Right lung (tissue), 5 donors: Measurements from ENCODE around the gene CNTD1. TPM values are rescaled to one million over a fixed set of nuclear protein-coding genes. Genes with fewer than 3 reads are reported as not detected.

Experiments
- DNase-seq, 2 donors: peaks; one replicate each; pipeline ENCODE4 v3.0.0-alpha.2; 2013
- polyA plus RNA-seq, 5 donors: library from polyadenylated mRNA; unstranded; fragments of 120-200 nt; gene quantifications; one replicate each; pipeline versions ENCODE4 v1.2.1 to v1.2.3, GENCODE V29; 2013; ENCODE audit warnings: inconsistent platforms in 1 of 5, low replicate concordance in 1 of 5; ENCODE audit not compliant: insufficient read length in 5 of 5, insufficient read depth in 1 of 5

The CNTD1 gene
- polyA plus RNA-seq, 5 donors = 2.3 to 3.2 (median 2.9) TPM

GRCh38 chr17:42778570-42778969 is 20.1 kb upstream of the CNTD1 start:
- no peak for DNase-seq

- DNase-seq = no peak
Measured at GRCh38 chr17:42779304-42779935, 19.2 kb upstream of the CNTD1 start.

GRCh38 chr17:42779936-42780850 is 18.5 kb upstream of the CNTD1 start, which contains the start of gene WNK4:
TSS of gene WNK4 (plus strand) at chr17:42780610. CDS start at chr17:42780699, 89 bp downstream.
- DNase-seq = no peak

GRCh38 chr17:42780851-42781638 is 17.6 kb upstream of the CNTD1 start:
- DNase-seq = no peak

- DNase-seq = no peak
Measured at GRCh38 chr17:42781639-42782165, 17.0 kb upstream of the CNTD1 start.

DNA sequence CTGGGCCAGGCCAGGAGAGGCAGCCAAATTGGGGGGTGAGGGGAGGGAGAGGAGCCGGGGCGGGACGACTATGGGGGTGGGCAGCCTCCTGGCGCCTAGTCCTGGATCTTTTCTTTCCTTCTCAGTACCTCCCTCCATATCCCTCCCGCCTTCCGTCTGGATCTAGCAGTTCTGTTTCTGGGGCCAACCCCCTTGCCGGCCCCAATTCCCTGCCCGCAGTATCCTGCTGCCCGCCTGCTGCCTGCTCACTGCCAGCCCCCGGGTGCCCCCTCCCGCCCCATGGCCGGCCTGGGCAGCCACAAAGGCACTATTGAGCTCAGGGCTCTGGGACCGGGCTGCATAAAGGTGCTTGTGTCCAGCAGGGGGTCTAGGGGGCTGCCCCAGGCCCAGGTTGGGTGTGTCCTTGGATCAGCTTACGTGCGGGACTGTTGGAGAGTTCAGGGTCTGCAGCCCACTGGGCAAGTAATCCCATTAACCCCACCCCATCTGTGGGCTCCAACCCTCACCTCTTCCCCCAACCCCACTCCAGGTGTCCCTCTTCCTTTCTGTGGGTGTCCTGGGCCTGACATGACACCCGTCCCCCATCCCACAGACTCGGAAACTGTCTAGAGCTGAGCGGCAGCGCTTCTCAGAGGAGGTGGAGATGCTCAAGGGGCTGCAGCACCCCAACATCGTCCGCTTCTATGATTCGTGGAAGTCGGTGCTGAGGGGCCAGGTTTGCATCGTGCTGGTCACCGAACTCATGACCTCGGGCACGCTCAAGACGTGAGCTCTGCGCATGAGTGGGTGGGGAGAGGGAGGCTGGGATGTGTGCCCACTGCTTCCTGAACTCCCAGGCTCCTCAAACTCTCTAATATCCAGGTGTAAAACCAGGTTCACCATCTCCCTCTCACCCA is 16.2 kb upstream of the CNTD1 start:
- no peak for DNase-seq

GRCh38 chr17:42783062-42783790 is 15.4 kb upstream of the CNTD1 start:
- no peak for DNase-seq

DNA sequence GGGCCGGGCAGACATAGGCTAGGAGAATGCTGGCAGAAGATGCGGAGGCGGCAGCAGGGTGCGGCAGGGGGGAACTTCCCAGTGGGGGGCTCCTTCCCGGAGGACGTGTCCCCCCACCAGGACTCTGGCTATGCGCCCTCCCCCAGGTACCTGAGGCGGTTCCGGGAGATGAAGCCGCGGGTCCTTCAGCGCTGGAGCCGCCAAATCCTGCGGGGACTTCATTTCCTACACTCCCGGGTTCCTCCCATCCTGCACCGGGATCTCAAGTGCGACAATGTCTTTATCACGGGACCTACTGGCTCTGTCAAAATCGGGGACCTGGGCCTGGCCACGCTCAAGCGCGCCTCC is 14.9 kb upstream of the CNTD1 start:
- no peak for DNase-seq

DNA sequence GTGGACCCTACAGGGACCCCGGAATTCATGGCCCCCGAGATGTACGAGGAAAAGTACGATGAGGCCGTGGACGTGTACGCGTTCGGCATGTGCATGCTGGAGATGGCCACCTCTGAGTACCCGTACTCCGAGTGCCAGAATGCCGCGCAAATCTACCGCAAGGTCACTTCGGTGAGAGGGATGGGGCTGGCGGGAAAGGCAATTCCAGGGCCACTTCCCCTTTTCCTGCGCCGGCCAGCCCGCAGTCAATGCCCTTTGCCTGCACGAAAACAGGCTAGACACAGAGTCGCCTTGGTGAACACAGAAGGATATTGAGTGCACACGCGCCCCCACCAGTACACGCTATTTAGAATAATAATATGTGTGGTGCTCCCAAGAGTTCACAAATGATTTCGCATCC is 14.3 kb upstream of the CNTD1 start:
- no peak for DNase-seq

GRCh38 chr17:42784811-42785592 is 13.7 kb upstream of the CNTD1 start:
- no peak for DNase-seq

GRCh38 chr17:42787266-42787665 is 11.4 kb upstream of the CNTD1 start:
- DNase-seq = no peak

DNA sequence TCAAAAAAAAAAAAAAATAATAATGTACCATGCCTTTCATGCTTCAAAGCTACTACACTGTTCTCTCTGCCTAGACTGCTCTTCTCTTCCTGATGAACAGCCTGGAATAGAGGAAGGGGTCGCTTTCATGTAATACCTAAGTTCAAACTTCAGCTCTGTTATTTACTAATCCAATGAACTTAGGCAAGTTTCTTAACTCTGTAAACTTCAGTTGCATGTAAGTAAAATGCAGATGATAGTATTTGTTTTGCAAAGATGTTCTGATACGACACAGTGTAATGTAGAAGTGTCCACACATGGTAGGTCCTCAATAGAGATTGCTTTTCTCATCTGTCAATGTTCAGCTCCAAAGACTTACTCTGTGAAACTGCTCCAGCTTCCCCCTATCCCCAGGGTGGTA is 6.7 kb upstream of the CNTD1 start:
- no peak for DNase-seq

DNA sequence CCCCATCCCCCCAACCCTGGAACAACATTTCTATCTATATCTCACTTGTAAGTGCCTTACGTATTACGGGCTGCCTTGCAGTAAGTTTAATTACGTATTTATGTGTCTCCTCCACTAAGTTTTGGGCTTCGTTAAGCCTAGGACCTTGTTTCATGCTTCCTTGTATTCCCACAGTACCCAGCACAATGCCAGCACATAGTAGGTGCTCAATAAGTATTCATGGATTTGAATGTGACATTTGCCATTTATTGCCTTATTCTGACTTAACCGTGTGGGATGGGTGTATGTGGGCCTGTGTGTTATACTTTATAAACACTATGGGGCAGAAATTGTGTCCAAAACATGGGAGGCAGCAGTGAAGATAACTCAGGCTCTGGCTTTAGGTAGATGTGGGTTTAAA is 6.1 kb upstream of the CNTD1 start:
- no peak for DNase-seq

GRCh38 chr17:42795061-42795460 is 3.6 kb upstream of the CNTD1 start:
- DNase-seq = no peak

- DNase-seq = no peak
Measured at GRCh38 chr17:42795465-42795864, 3.2 kb upstream of the CNTD1 start.

- no peak for DNase-seq
Measured at GRCh38 chr17:42796066-42796758, 2.4 kb upstream of the CNTD1 start.

DNA sequence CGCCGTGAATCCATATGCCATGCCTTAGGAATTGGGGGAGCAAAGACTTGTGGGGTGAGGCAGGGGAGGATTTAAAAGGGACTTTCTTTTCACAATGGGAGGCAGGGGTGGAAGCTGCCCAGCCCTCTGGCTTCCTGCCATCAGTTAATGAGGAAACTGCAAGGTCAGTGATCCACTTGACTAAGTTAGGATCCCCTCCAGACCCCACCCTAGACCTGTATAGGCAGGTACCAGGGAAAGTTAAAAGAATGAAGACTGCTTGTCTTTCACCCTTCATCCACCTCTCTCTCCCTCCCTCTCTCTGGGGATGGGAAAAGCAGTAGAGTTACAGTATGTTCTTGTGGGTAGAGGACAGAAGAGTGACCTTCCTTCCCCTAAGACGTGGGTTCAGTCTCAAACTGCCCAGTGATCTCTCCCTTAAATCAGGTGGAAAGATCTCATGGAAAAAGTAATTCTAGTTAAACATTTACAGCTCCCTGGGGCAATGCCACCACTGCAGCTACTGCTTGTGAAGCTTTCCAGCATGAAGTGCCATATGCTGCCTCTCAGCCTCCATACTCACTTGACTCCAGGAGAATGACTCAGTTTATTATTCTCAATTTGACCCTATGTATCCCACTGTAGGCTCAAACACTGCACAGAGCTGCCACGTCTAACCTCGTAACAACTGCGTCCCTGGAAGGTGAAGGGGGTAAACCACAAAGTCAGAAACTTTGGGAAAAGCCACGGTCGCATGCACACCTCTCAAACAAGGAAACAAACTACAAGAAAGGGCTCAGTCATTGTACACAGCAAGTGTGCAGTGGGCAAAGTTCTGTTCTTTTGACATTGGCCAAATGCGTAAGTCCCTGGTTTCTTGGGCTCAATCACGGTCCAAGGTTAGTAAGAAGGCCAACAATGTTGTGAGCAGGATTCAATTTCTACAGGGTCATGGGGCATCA is 1.3 kb upstream of the CNTD1 start:
- no peak for DNase-seq

GRCh38 chr17:42798011-42798382 is 664 bp upstream of the CNTD1 start:
- no peak for DNase-seq
